Measurements from ENCODE around the gene FAM114A2.

DNA sequence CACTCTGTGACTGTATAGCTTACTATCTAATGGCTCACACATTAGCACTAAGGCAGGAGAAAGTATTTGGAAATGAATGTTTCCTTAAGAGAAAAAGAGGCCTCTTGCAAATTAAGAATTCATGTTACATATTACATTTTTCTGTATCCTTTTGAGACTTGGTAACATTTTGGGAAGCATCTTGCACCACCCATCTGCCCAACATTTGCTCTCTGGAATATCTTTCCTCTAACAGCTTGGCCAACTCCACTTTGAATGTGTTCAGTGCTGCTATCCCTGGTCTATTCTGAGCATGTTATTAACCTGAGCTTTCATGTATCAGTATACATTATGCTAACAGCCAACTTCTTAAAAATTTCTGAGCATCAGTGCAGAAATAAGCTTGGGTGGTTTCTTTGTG is 27.3 kb upstream of the FAM114A2 start:
- TF ChIP-seq POLR2A (IDR thresholded peaks at IDR 0.05) = no peak
- TF ChIP-seq, protein P1, sequence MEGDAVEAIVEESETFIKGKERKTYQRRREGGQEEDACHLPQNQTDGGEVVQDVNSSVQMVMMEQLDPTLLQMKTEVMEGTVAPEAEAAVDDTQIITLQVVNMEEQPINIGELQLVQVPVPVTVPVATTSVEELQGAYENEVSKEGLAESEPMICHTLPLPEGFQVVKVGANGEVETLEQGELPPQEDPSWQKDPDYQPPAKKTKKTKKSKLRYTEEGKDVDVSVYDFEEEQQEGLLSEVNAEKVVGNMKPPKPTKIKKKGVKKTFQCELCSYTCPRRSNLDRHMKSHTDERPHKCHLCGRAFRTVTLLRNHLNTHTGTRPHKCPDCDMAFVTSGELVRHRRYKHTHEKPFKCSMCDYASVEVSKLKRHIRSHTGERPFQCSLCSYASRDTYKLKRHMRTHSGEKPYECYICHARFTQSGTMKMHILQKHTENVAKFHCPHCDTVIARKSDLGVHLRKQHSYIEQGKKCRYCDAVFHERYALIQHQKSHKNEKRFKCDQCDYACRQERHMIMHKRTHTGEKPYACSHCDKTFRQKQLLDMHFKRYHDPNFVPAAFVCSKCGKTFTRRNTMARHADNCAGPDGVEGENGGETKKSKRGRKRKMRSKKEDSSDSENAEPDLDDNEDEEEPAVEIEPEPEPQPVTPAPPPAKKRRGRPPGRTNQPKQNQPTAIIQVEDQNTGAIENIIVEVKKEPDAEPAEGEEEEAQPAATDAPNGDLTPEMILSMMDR (IDR thresholded peaks at IDR 0.05) = no peak

Data from upper lobe of left lung (tissue), 4 donors.